HG02763 (cell line): Measurements from ENCODE around the gene TAGLN3.
A peak's percentile ranks its signal among the peaks of the same experiment; 100 is the strongest.

Experiments used
- ATAC-seq: cut with Tn5 transposase; IDR thresholded peaks from one replicate; pipeline ENCODE4 v1.9.1; 2021; ENCODE audit warnings: mild to moderate bottlenecking, moderate library complexity; ENCODE audit not compliant: unreplicated experiment

Gene TAGLN3

DNA sequence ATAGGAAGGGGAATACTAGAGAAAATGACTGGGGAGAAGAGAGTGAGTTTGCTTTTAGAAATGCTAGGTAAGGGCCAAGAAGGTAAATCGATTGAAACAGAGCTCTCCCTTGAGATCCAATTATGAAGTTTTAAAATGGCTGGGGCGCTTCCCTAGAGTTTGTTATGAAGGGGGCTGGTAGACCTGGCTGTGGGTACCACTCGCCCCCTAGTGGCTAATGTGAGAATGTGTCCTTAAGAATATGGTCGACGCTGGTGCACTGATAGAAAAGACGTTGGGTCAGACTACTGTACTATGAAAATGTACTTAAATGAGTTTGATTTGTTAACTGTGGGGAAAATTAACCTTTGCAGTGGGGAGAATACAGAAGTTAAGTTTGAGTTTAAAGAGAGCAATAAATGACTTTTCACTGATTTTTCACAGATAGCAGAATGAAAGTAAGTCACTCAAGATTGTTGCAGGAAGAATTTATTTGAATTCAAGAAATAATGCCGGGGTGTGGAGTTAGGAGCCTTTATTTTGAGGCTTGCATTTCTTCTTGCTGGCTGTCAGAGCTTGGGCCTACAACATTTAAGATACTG is 45.0 kb downstream of the TAGLN3 start:
- peak; percentile 82 for ATAC-seq

DNA sequence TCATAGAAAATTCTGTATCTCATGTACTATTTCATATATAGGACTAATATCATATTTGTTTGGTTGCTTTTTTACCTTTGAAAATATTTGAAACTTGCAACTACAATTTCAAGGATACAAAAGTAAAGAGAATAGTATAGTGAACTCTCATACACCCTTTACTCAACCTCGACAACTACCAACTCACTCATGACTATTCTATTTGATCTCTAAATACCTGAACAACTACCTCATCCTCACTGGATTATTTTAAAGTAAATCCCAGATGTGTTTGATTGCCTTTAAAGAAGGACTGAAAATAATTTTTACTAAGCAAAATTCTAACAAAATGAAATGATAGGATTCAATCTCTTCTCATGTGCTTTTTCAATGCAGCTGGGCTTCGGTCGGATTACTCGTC is 47.9 kb downstream of the TAGLN3 start:
- ATAC-seq, result no peak

DNA sequence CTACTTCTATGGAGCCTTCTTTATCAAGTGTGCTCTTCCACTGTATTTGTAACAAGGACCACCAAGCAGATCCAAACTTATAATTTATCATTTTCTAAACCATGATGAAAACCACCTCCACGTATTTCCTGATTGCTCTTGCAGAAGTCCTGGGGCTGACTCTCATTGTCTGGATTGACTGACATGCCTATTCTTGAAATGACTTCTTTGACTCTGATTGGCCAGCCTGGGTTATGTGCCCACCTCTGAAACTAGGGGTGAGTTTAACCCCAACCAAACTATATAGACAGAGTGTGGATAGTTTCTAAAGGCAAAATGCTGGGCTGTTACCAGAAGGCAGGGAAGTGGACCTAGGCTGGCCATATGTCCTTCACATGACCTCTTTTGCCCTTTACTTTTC is 48.5 kb downstream of the TAGLN3 start:
- ATAC-seq, result no peak

DNA sequence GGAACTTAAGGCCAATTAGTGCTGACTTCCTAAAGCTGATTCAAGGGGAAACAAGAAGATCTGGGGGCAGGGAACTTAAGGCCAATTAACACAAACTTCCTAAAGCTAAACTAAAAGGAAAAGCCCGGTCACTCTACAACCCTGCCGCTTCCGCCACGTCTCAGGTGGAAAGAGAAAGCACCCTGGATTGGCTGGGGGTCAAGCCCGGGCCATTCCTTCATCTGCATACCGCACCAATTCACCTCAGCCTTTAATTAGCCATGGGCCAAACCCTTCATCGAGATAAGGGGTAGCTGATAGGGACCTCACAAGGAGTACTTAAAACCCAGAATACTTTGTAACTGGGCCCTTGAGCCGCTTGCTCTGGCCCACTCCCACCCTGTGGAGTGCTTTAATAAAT is 50.2 kb downstream of the TAGLN3 start:
- no peak for ATAC-seq

DNA sequence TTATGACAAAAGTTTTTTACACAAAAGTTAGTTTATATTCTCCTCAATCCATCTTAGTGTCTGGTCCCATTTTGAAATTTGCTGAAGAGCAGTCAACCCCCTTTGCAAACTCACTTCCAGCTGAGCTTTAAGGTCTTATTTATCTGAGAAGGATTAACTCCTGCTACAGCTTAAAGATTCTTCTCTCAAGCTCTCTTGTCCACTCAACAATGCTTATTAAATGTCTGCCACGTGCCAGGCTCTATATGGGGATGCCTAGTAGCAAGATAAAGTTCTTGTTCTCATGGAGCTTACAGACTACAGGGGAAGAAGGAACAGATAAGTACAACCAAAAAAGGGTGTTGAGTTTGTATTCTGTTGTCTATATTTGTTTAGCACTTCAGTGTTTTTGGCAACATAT is 54.5 kb downstream of the TAGLN3 start:
- ATAC-seq, result no peak

DNA sequence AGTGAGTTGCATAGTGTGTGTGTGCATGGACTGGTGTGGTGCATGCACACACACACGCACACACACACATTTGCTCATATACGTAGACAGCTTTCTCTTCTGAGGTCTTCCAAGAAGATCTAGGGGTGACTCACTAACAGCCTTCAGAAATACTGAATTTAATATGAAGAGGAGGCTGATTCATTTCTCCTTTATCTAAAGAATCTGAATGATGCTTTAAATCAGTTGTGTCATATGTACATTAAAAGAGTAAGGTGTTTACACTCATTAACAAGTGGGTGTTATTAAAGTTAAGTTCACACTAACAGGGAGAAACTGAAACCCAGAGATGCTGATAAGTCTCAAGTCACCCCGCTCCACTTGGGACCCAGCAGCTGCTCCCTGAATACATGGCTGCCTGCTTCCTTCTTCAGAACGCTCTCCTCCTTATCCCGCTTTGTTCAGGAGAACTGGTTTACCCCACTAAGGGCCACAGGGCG is 57.8 kb downstream of the TAGLN3 start:
- no peak for ATAC-seq

DNA sequence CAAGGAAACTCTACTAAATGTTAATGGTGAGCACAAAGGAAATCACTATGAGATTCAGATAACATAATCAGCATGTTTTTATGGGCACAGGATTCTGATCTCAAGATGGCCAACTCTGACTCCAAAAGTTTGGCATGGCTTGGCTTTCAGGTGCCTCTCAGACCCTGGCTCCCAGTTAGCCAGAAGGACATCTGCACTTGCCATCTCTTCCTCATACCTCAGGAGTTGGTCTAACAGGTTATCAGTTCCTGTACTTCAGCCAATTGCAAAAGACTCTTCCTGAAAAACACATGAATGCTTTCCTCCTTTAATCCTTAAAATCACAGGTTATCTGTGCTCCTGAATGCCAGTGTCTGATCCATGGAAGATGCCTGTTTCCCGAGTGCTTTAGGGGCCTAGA is 60.8 kb downstream of the TAGLN3 start:
- ATAC-seq, result no peak

DNA sequence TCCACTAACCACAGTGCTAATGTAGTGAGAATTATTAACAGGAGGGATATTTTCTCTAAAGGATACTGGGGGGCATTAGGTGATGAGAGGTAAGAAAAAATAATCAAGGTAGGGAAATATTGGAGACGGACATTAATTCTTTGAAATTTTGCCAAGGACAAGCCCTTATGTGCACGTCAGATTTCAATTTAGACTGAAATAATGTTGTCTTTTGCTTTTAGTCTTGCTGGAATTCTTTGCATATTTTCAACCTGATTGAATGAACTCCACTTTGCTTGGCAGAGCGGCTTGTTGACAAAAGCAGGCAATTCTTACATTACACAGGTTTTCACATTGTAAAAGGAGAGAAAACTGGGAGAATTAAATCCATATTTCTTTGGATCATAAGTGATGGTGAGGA is 62.4 kb downstream of the TAGLN3 start:
- ATAC-seq, result no peak
